AG04450 (cell line): ENCODE measurements around the gene SORT1. TPM values are rescaled to one million over a fixed set of nuclear protein-coding genes. Genes with fewer than 3 reads are reported as not detected.

ENCODE experiments used
- CTCF ChIA-PET: fragments of 300-600, 350-600 bp; formaldehyde crosslinking; extraction: SDS; loops from one replicate; lab custom pipeline; 2022; ENCODE audit warnings: antibody characterized with exemption, inconsistent platforms; lab: Charles Lee
- POLR2A ChIA-PET: fragments of 350-600 bp; formaldehyde crosslinking; extraction: SDS; loops from one replicate; lab custom pipeline; 2021; ENCODE audit warnings: antibody characterized with exemption, inconsistent platforms; lab: Yijun Ruan, JAX
- DNase-seq: peaks from one replicate; pipeline ENCODE4 v3.0.0-alpha.2; 2011; ENCODE audit warnings: low read depth, low spot score
- H3K27ac ChIP-seq: one replicate; pipeline ENCODE4 v1.5.1; 2012; ENCODE audit warnings: low read depth, low read length, control low read depth
- H3K27me3 ChIP-seq: one replicate; pipeline ENCODE4 v1.6.0; 2012; ENCODE audit warnings: low read length; ENCODE audit not compliant: control insufficient read depth, insufficient read depth
- H3K4me3 ChIP-seq: 2 replicates; pipeline ENCODE4 v1.5.1; 2011; ENCODE audit warnings: mild to moderate bottlenecking, low read depth, low read length, control low read depth
- H3K9me3 ChIP-seq: 2 replicates; pipeline ENCODE4 v1.5.1; 2012; ENCODE audit warnings: low read length; ENCODE audit not compliant: control insufficient read depth, insufficient read depth
- polyA plus RNA-seq: library from polyadenylated mRNA; depleted of rRNA; stranded (reverse); fragments of >200 nt; gene quantifications from 2 replicates; pipeline ENCODE4 v1.2.3, GENCODE V29; 2011
- TF ChIP-seq, protein P1 (sequence below): IDR thresholded peaks from 2 replicates; pipeline ENCODE4 v1.5.1; 2011; ENCODE audit warnings: low read depth, low read length, control low read depth, inconsistent platforms

Gene SORT1
- polyA plus RNA-seq, 1 experiment = 42.8 TPM

DNA sequence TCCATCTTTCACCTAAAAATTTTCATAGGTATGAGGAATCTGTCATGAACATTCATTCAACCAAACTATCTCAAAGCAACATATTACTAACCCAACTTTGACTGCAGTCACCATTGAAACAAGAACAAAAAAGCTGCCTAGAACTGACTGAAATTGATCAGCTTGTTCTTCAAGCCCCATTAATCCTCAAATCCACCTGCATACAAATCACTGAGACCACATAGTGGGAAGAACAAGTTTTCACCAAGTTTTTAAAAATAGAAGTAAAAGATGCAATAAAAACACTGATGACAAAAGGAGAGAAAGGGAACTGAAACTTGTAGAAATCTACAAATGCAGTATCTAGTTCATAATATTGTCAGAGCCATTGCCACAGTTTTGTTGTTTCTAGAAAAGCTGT, 6.1 kb downstream of the SORT1 start:
- ChIA-PET POLR2A (interaction anchor here (0.6 kb wide), 1 partner anchor 12 kb away, joined by 3 read pairs; no protein-coding TSS in a partner anchor), CTCF (interaction anchor here (0.6 to 1.2 kb wide), 4 partner anchors 10 to 141 kb away, joined by 3 to 5 read pairs (median 4); no protein-coding TSS in a partner anchor)

DNA sequence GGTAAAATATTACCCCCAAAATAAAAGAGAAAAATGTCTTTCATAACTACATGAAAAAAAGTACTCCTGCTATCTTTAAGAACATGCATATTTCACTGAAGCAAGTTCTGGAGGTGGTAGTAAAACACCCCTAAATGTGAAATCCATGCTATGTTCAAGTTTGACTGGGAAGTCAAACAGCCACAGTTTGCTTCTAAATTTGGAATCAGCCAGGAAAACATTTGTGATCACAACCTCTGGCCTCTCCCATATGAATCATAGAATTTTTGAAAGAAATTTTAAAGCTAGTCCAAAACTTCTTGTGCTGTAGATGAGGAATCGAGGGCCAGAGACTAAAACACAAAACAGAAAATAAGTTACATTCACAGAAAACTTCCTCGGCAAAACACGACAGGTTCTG, 6.6 kb downstream of the SORT1 start:
- ChIA-PET POLR2A (interaction anchor here (0.6 kb wide), 2 partner anchors 8 to 12 kb away, joined by 3 to 7 read pairs; no protein-coding TSS in a partner anchor), CTCF (interaction anchor here (0.7 to 1.2 kb wide), 4 partner anchors 12 to 291 kb away, joined by 3 to 5 read pairs (median 3); no protein-coding TSS in a partner anchor)
- no peak overlapping the region; the same call in 1 of the 2 replicates for H3K4me3 ChIP-seq
- H3K27ac ChIP-seq = no peak overlapping the region
- H3K27me3 ChIP-seq = no peaks in the 10 kb centered on the region
- DNase-seq = no peak
- TF ChIP-seq, protein P1, sequence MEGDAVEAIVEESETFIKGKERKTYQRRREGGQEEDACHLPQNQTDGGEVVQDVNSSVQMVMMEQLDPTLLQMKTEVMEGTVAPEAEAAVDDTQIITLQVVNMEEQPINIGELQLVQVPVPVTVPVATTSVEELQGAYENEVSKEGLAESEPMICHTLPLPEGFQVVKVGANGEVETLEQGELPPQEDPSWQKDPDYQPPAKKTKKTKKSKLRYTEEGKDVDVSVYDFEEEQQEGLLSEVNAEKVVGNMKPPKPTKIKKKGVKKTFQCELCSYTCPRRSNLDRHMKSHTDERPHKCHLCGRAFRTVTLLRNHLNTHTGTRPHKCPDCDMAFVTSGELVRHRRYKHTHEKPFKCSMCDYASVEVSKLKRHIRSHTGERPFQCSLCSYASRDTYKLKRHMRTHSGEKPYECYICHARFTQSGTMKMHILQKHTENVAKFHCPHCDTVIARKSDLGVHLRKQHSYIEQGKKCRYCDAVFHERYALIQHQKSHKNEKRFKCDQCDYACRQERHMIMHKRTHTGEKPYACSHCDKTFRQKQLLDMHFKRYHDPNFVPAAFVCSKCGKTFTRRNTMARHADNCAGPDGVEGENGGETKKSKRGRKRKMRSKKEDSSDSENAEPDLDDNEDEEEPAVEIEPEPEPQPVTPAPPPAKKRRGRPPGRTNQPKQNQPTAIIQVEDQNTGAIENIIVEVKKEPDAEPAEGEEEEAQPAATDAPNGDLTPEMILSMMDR = no peak
- no peaks in the 10 kb centered on the region for H3K9me3 ChIP-seq

More for the DNA sequence above, 6.1 kb downstream of the SORT1 start:
- no peak overlapping the region for H3K4me3 ChIP-seq
- H3K9me3 ChIP-seq = no peaks in the 10 kb centered on the region
- H3K27ac ChIP-seq = no peak overlapping the region
- H3K27me3 ChIP-seq = no peaks in the 10 kb centered on the region
- TF ChIP-seq, protein P1 = no peak
- DNase-seq = no peak

DNA sequence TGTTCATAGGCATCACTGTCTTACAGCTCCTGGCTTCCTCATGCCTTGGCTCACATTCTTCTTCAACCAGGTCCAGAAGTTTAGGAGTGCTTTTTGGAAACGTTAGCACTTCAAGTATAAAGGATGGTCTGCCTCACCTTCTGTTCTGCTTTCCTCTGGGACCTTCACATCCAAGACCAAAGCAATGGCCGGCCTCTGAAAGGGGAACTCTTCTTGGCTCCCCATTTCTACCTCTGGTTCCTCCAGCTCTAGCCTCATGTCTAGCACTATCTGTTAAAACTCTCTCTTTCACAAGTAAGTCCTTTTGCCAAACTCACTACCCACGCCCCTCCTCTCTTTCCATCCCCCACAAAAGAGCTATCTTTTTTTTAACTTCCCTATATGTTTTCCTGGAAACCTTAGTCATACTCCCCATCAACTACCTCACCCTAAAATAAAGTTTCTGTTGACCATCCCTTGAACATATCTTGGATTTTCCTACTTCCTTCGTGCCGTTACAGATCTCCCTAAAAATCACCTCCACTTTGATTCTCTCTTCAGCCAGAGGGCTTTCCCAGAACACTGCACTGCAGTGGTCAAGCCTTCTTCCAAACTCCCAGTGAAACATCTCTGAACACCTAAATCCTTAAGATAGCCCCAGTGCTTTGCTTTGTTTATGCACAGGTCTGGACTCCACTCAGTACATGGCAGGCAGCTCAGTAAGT, 7.9 kb downstream of the SORT1 start:
- POLR2A ChIA-PET = interaction anchor here (0.7 kb wide), 1 partner anchor 39 kb away, joined by 4 read pairs; no protein-coding TSS in a partner anchor
- CTCF ChIA-PET = interaction anchor here (1.0 to 1.6 kb wide), 5 partner anchors 10 to 289 kb away, joined by 3 to 6 read pairs (median 3); no protein-coding TSS in a partner anchor
- no peak overlapping the region for H3K27ac ChIP-seq
- TF ChIP-seq, protein P1 = no peak
- DNase-seq = no peak
- no peaks in the 10 kb centered on the region for H3K27me3 ChIP-seq
- peaks cover 2% of the 10 kb centered on the region for H3K9me3 ChIP-seq
- H3K4me3 ChIP-seq = no peak overlapping the region

DNA sequence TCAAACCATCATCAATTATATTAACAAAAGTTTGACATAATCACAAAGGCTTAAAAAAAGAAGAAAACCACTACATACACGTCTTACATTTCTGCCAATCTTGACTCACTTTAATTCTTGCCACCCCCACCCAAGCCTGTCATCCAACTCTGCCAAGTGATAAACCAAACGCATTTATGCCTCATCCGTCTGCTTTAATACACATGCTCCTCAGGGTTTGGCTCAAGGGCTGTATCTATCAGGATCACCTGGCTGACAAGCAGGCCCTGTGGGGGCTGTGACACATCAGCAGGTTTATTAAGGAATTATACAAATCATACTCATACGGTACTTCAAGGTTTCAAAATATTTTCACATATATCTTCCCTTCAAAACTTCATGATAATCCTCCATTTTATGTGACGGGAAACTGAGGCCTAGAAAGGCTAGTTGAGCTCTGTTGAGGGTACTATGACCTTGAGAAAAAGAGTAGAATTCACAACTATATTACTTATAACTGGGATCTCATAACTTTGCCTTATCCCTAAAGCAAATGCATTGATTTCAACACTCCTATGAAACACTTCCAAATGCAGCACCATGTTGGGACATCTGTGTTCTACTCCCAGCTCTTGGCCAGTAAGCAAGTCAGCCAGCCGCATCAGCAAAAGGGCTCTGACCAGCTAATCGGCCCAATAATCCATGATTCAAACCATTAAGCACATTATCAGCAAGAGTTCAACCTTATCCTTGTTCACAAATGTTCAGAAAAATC, 8.7 kb downstream of the SORT1 start:
- peaks cover 5% of the 10 kb centered on the region for H3K9me3 ChIP-seq
- no peak overlapping the region for H3K27ac ChIP-seq
- H3K27me3 ChIP-seq = no peaks in the 10 kb centered on the region
- CTCF ChIA-PET = interaction anchor here (1.0 to 1.6 kb wide), 4 partner anchors 9 to 289 kb away, joined by 3 to 6 read pairs (median 4); no protein-coding TSS in a partner anchor
- TF ChIP-seq, protein P1 = no peak
- no peak for DNase-seq
- no peak overlapping the region for H3K4me3 ChIP-seq
- POLR2A ChIA-PET = no interaction called here
